ENCODE measurements around the gene FAM170B. TPM values are rescaled to one million over a fixed set of nuclear protein-coding genes. Genes with fewer than 3 reads are reported as not detected.

The FAM170B gene
- total RNA-seq, 4 donors from 2014 or later, result not detected

GRCh38 chr10:49103761-49104160 lies 30.1 kb downstream of the FAM170B start:
- Histone ChIP-seq H3K36me3 (peaks cover 0 to 10% (median 7%) of the 10 kb centered on the region in 4 donors), H3K4me3 (no peak overlapping the region), H3K9me3 (no peaks in the 10 kb centered on the region), H3K4me1 (peaks cover 25 to 36% (median 32%) of the 10 kb centered on the region in 4 donors), H3K27ac (replicated peaks in 1 of 4) (no peak overlapping the region), H3K27me3 (no peaks in the 10 kb centered on the region)
- 89% methylated on average over 4 of the region's 4 CpGs for WGBS
- intact Hi-C loops (cut with DNase I), result no loop called here
- DNase-seq (ENCODE audit: extremely low spot score), result no peak
- TF ChIP-seq EP300 (IDR thresholded peaks at IDR 0.05) (no peak), CTCF (IDR thresholded peaks at IDR 0.05) (no peak), POLR2AphosphoS5 (IDR thresholded peaks at IDR 0.05) (no peak), POLR2A (IDR thresholded peaks at IDR 0.05; ENCODE audit: low read depth) (no peak)

GRCh38 chr10:49099046-49099445 lies 34.8 kb downstream of the FAM170B start:
- H3K4me3 ChIP-seq, result no peak overlapping the region
- H3K27ac ChIP-seq (replicated peaks in 1 of 4), result no peak overlapping the region
- peaks cover 2 to 8% (median 5%) of the 10 kb centered on the region in 4 donors for H3K4me1 ChIP-seq
- no peaks in the 10 kb centered on the region for H3K9me3 ChIP-seq
- no peak for TF ChIP-seq POLR2A (IDR thresholded peaks at IDR 0.05; ENCODE audit: low read depth)
- TF ChIP-seq POLR2AphosphoS5 (IDR thresholded peaks at IDR 0.05), result no peak
- peaks cover 0 to 5% (median 0%) of the 10 kb centered on the region in 4 donors for H3K36me3 ChIP-seq
- DNase-seq (ENCODE audit: extremely low spot score), result no peak
- H3K27me3 ChIP-seq, result no peaks in the 10 kb centered on the region
- 88% methylated on average over 8 of the region's 8 CpGs for whole genome bisulfite sequencing
- intact Hi-C loops (cut with DNase I), result no loop called here

- intact Hi-C loops (cut with DNase I), result no loop called here
- Histone ChIP-seq H3K4me1 (peaks cover 2 to 8% (median 5%) of the 10 kb centered on the region in 4 donors), H3K27ac (replicated peaks in 1 of 4) (no peak overlapping the region), H3K9me3 (no peaks in the 10 kb centered on the region), H3K4me3 (no peak overlapping the region), H3K27me3 (no peaks in the 10 kb centered on the region), H3K36me3 (peaks cover 0 to 5% (median 0%) of the 10 kb centered on the region in 4 donors)
- 91% methylated on average over 7 of the region's 8 CpGs for WGBS
- DNase-seq (ENCODE audit: extremely low spot score), result no peak
- TF ChIP-seq EP300 (IDR thresholded peaks at IDR 0.05), result no peak
- TF ChIP-seq CTCF (IDR thresholded peaks at IDR 0.05), result no peak
- TF ChIP-seq POLR2A (IDR thresholded peaks at IDR 0.05; ENCODE audit: low read depth), result no peak
- no peak for TF ChIP-seq POLR2AphosphoS5 (IDR thresholded peaks at IDR 0.05)
These were observed 36.9 kb downstream of the FAM170B start for GRCh38 chr10:49096890-49097445.

- Histone ChIP-seq H3K27me3 (no peaks in the 10 kb centered on the region), H3K9me3 (no peaks in the 10 kb centered on the region), H3K27ac (replicated peaks in 1 of 4) (no peak overlapping the region), H3K36me3 (peaks cover 0 to 5% (median 0%) of the 10 kb centered on the region in 4 donors), H3K4me1 (peaks cover 16 to 20% (median 18%) of the 10 kb centered on the region in 4 donors), H3K4me3 (no peak overlapping the region)
- intact Hi-C loops (cut with DNase I), result no loop called here
- no peak for DNase-seq (ENCODE audit: extremely low spot score)
- TF ChIP-seq POLR2AphosphoS5 (IDR thresholded peaks at IDR 0.05) (no peak), POLR2A (IDR thresholded peaks at IDR 0.05; ENCODE audit: low read depth) (no peak), CTCF (IDR thresholded peaks at IDR 0.05) (no peak), EP300 (IDR thresholded peaks at IDR 0.05) (no peak)
- 73% methylated on average over 4 of the region's 4 CpGs for WGBS
These were observed 39.2 kb downstream of the FAM170B start for GRCh38 chr10:49094646-49095045.

- Histone ChIP-seq H3K9me3 (no peaks in the 10 kb centered on the region), H3K36me3 (peaks cover 0 to 5% (median 0%) of the 10 kb centered on the region in 4 donors), H3K27ac (replicated peaks in 1 of 4) (no peak overlapping the region), H3K4me1 (peaks cover 22 to 28% (median 22%) of the 10 kb centered on the region in 4 donors), H3K27me3 (no peaks in the 10 kb centered on the region), H3K4me3 (no peak overlapping the region)
- no peak for DNase-seq (ENCODE audit: extremely low spot score)
- TF ChIP-seq POLR2A (IDR thresholded peaks at IDR 0.05; ENCODE audit: low read depth), result no peak
- no peak for TF ChIP-seq POLR2AphosphoS5 (IDR thresholded peaks at IDR 0.05)
- no peak for TF ChIP-seq CTCF (IDR thresholded peaks at IDR 0.05)
- TF ChIP-seq EP300 (IDR thresholded peaks at IDR 0.05), result no peak
- 98% methylated on average over 10 of the region's 10 CpGs for WGBS
- intact Hi-C loops (cut with DNase I), result no loop called here
These were observed 39.9 kb downstream of the FAM170B start for GRCh38 chr10:49093922-49094321.

All from esophagus muscularis mucosa (tissue), 4 donors.